Testis (tissue), 3 donors: ENCODE results near the gene FOSB. TPM values are rescaled to one million over a fixed set of nuclear protein-coding genes. Genes with fewer than 3 reads are reported as not detected.

Experiments
- DNase-seq: peaks from one replicate; pipeline ENCODE4 v3.0.0-alpha.2; 2019
- H3K27ac ChIP-seq, 2 donors: fragments of 200-600 bp; sonication (generic); one replicate each; pipeline ENCODE4 v1.5.1; 2019
- H3K27me3 ChIP-seq: fragments of 200-600 bp; sonication (generic); one replicate; pipeline ENCODE4 v1.5.1; 2019
- H3K36me3 ChIP-seq: fragments of 200-600 bp; sonication (generic); one replicate; pipeline ENCODE4 v1.5.1; 2017; ENCODE audit warnings: low read depth; ENCODE audit errors: missing control alignments
- H3K4me1 ChIP-seq: fragments of 200-600 bp; sonication (generic); one replicate; pipeline ENCODE4 v1.5.1; 2019
- H3K4me3 ChIP-seq, 2 donors: fragments of 200-600 bp; sonication (generic); one replicate each; pipeline ENCODE4 v1.5.1; 2017 to 2019
- H3K9me3 ChIP-seq: fragments of 200-600 bp; sonication (generic); one replicate; pipeline ENCODE4 v1.5.1; 2017
- CTCF ChIP-seq, 3 experiments: fragments of 450-650 bp in 2 of 3; fragments of 200-600 bp in 1 of 3; sonication (generic) in 1 of 3; IDR thresholded peaks; one replicate each; pipeline ENCODE4 v1.5.1; 2016 to 2019; ENCODE audit warnings: antibody characterized with exemption in 3 of 3, mild to moderate bottlenecking in 2 of 3, moderate library complexity in 1 of 3
- POLR2A ChIP-seq: fragments of 450-650 bp; IDR thresholded peaks from one replicate; pipeline ENCODE4 v1.6.1; 2017; ENCODE audit warnings: antibody characterized with exemption, mild to moderate bottlenecking, moderate library complexity
- WGBS, 2 donors: methylation state at CpG; one replicate each; pipeline ENCODE4 v1.1.5; 2018; 5-methylcytosine and 5-hydroxymethylcytosine counted together
- intact Hi-C: fragments of 100-400 bp; cut with DNase I; formaldehyde crosslinking; loops from one replicate; pipeline ENCODE4 v1.15.1; 2023; ENCODE audit warnings: low total_unique reads
- microRNA-seq, 2 donors: library from miRNA; unstranded; fragments of <30 nt; microRNA quantifications; one replicate each; pipeline ENCODE4, GENCODE V29; 2016; ENCODE audit warnings: borderline number of aligned reads in 2 of 2, borderline replicate concordance in 1 of 2
- polyA plus RNA-seq: library from polyadenylated mRNA; stranded (reverse); fragments of 350-450 nt; fragmentation: Illumina TruSeq; extraction: RNeasy Lipid Tissue Mini Kit (QIAGEN cat#74804); gene quantifications from one replicate; pipeline ENCODE4 v1.2.3, GENCODE V29; 2014; ENCODE audit warnings: low read depth, low replicate concordance; ENCODE audit not compliant: insufficient read depth
- small RNA-seq, 2 donors: library from RNA; depleted of rRNA; stranded (forward); fragments of <200 nt; gene quantifications; one replicate each; pipeline ENCODE3, GENCODE V24; 2016
- total RNA-seq, 2 donors: library from RNA; depleted of rRNA; stranded (reverse); fragments of >200 nt; gene quantifications; one replicate each; pipeline ENCODE4 v1.2.3, GENCODE V29; 2016

The FOSB gene
- total and polyA plus RNA-seq, 3 donors from 2014 or later = 1.2 to 22.7 (median 3.9) TPM

- Histone ChIP-seq H3K36me3 (no peaks in the 10 kb centered on the region), H3K4me1 (peaks cover 18% of the 10 kb centered on the region), H3K27me3 (no peaks in the 10 kb centered on the region), H3K4me3 (no peak overlapping the region), H3K27ac (no peak overlapping the region), H3K9me3 (no peaks in the 10 kb centered on the region)
- intact Hi-C loops = no loop called here
- no peak for DNase-seq
- TF ChIP-seq POLR2A (no peak), CTCF (IDR thresholded peaks at IDR 0.05) (no peak)
- 64 to 75% methylated on average over 7 of the region's 7 CpGs for WGBS, 2 donors
Observed at GRCh38 chr19:45518469-45518826, 50.7 kb downstream of the FOSB start.

- Histone ChIP-seq H3K27ac (peak overlapping the region in 1 of 2 donors; percentile 36), H3K4me3 (no peak overlapping the region), H3K4me1 (no peaks in the 10 kb centered on the region), H3K27me3 (no peaks in the 10 kb centered on the region), H3K36me3 (no peaks in the 10 kb centered on the region), H3K9me3 (no peaks in the 10 kb centered on the region)
- WGBS, 2 donors = 80 to 82% methylated on average over 23 to 24 of the region's 24 CpGs
- intact Hi-C loops = loop anchor here (10.0 kb wide), 1 partner anchor 123 kb away; no protein-coding TSS in a partner anchor
- no peak for TF ChIP-seq POLR2A
- no peak for TF ChIP-seq CTCF (IDR thresholded peaks at IDR 0.05)
- no peak for DNase-seq
Observed at GRCh38 chr19:45522010-45522941, 54.5 kb downstream of the FOSB start.

GRCh38 chr19:45523642-45524256 lies 56.0 kb downstream of the FOSB start:
- no peaks in the 10 kb centered on the region for H3K4me1 ChIP-seq
- intact Hi-C loops = loop anchor here (10.0 kb wide), 1 partner anchor 121 kb away; no protein-coding TSS in a partner anchor
- H3K27me3 ChIP-seq = no peaks in the 10 kb centered on the region
- no peak overlapping the region for H3K27ac ChIP-seq
- no peak overlapping the region for H3K4me3 ChIP-seq
- no peaks in the 10 kb centered on the region for H3K36me3 ChIP-seq
- TF ChIP-seq CTCF (IDR thresholded peaks at IDR 0.05) (peak; percentile 84 to 94 (median 91)), POLR2A (no peak)
- H3K9me3 ChIP-seq = no peaks in the 10 kb centered on the region
- WGBS, 2 donors = 71 to 73% methylated on average over 9 of the region's 9 CpGs
- peak; percentile 90 for DNase-seq

- no peaks in the 10 kb centered on the region for H3K9me3 ChIP-seq
- 76 to 81% methylated on average over 15 of the region's 15 CpGs for WGBS, 2 donors
- peaks cover 8% of the 10 kb centered on the region for H3K4me1 ChIP-seq
- no peak for DNase-seq
- intact Hi-C loops = loop anchor here (10.0 kb wide), 1 partner anchor 120 kb away; no protein-coding TSS in a partner anchor
- TF ChIP-seq CTCF (IDR thresholded peaks at IDR 0.05) (no peak), POLR2A (no peak)
- no peak overlapping the region for H3K27ac ChIP-seq
- H3K4me3 ChIP-seq = no peak overlapping the region
- no peaks in the 10 kb centered on the region for H3K27me3 ChIP-seq
- H3K36me3 ChIP-seq = no peaks in the 10 kb centered on the region
Observed at GRCh38 chr19:45524575-45525129, 56.9 kb downstream of the FOSB start.

Small RNA genes within 50 kb of the gene (microRNA-seq; reads per million reads assigned to microRNA genes)
- gene MIR6088 = 0 to 0.70 reads per million in 2 donors

Small RNA genes within 50 kb of the gene (small RNA-seq; reads per million reads assigned to genes)
- gene MIR6088 = 0 reads per million in 2 donors

Other genes starting within 250 kb of the FOSB start
- 10 to 100 TPM; 29.5 to 30.2 TPM for gene EXOC3L2, start 222.6 kb upstream of the FOSB start, total RNA-seq
- 7.4 TPM for gene EXOC3L2, start 222.6 kb upstream of the FOSB start, polyA plus RNA-seq
- gene MARK4, start 216.7 kb upstream of the FOSB start, total RNA-seq = 100 to 1,000 TPM; 197 to 200 TPM
- gene MARK4, start 216.7 kb upstream of the FOSB start, polyA plus RNA-seq = 114 TPM
- 10 to 100 TPM; 16.5 to 22.4 TPM for gene CKM, start 145.1 kb upstream of the FOSB start, total RNA-seq
- gene CKM, start 145.1 kb upstream of the FOSB start, polyA plus RNA-seq = 61.1 TPM
- gene KLC3, start 127.2 kb upstream of the FOSB start, total RNA-seq = 10 to 100 TPM in 1 of 2 donors, 1 to 10 TPM in 1; 5.9 to 13.7 TPM
- gene KLC3, start 127.2 kb upstream of the FOSB start, polyA plus RNA-seq = 6.4 TPM
- 10 to 100 TPM; 46.4 to 49.8 TPM for gene ERCC2, start 97.4 kb upstream of the FOSB start, total RNA-seq
- gene ERCC2, start 97.4 kb upstream of the FOSB start, polyA plus RNA-seq = 37.5 TPM
- gene PPP1R13L, start 62.9 kb upstream of the FOSB start, total RNA-seq = 10 to 100 TPM in 1 of 2 donors, 1 to 10 TPM in 1; 9.7 to 12.2 TPM
- gene PPP1R13L, start 62.9 kb upstream of the FOSB start, polyA plus RNA-seq = 13.3 TPM
- 10 to 100 TPM; 10.2 to 12.1 TPM for gene POLR1G, start 61.4 kb upstream of the FOSB start, total RNA-seq
- gene POLR1G, start 61.4 kb upstream of the FOSB start, polyA plus RNA-seq = 5.8 TPM
- 10 to 100 TPM; 71.8 to 95.7 TPM for gene ERCC1, start 44.1 kb upstream of the FOSB start, total RNA-seq
- gene ERCC1, start 44.1 kb upstream of the FOSB start, polyA plus RNA-seq = 112 TPM
- 1 to 10 TPM; 5.2 to 5.3 TPM for gene RTN2, start 29.1 kb downstream of the FOSB start, total RNA-seq
- 4.2 TPM for gene RTN2, start 29.1 kb downstream of the FOSB start, polyA plus RNA-seq
- 1 to 10 TPM; 1.9 to 2.3 TPM for gene PPM1N, start 30.4 kb downstream of the FOSB start, total RNA-seq
- gene PPM1N, start 30.4 kb downstream of the FOSB start, polyA plus RNA-seq = 3.4 TPM
- 10 to 100 TPM; 52.7 to 57.9 TPM for gene VASP, start 39.5 kb downstream of the FOSB start, total RNA-seq
- gene VASP, start 39.5 kb downstream of the FOSB start, polyA plus RNA-seq = 37.7 TPM
- 10 to 100 TPM; 18.3 to 19.3 TPM for gene OPA3, start 116.8 kb downstream of the FOSB start, total RNA-seq
- 20.9 TPM for gene OPA3, start 116.8 kb downstream of the FOSB start, polyA plus RNA-seq
- 1 to 10 TPM in 1 of 2 donors, under 1 TPM in 1; 0.81 to 1.9 TPM for gene GPR4, start 134.2 kb downstream of the FOSB start, total RNA-seq
- gene GPR4, start 134.2 kb downstream of the FOSB start, polyA plus RNA-seq = 3.2 TPM
- 10 to 100 TPM; 36.3 to 48.4 TPM for gene EML2, start 171.4 kb downstream of the FOSB start, total RNA-seq
- gene EML2, start 171.4 kb downstream of the FOSB start, polyA plus RNA-seq = 28.5 TPM
- gene GIPR, start 200.2 kb downstream of the FOSB start, total RNA-seq = under 1 TPM; 0.16 to 0.74 TPM
- 0.50 TPM for gene GIPR, start 200.2 kb downstream of the FOSB start, polyA plus RNA-seq
- gene SNRPD2, start 224.0 kb downstream of the FOSB start, total RNA-seq = 100 to 1,000 TPM; 111 to 128 TPM
- 242 TPM for gene SNRPD2, start 224.0 kb downstream of the FOSB start, polyA plus RNA-seq
- 1 to 10 TPM; 5.3 to 6.9 TPM for gene QPCTL, start 224.7 kb downstream of the FOSB start, total RNA-seq
- 3.5 TPM for gene QPCTL, start 224.7 kb downstream of the FOSB start, polyA plus RNA-seq